ENCODE measurements around the gene MAPK1. TPM values are rescaled to one million over a fixed set of nuclear protein-coding genes. Genes with fewer than 3 reads are reported as not detected.
A peak's percentile ranks its signal among the peaks of the same experiment; 100 is the strongest.
"Not testable (repeated sequence)": the region's sequence is repeated elsewhere in the genome, so short reads cannot be mapped to it uniquely, and the experiment has no call there.

MAPK1 gene
- total and polyA plus RNA-seq, 11 donors: 8.0 to 140 (median 105) TPM

DNA sequence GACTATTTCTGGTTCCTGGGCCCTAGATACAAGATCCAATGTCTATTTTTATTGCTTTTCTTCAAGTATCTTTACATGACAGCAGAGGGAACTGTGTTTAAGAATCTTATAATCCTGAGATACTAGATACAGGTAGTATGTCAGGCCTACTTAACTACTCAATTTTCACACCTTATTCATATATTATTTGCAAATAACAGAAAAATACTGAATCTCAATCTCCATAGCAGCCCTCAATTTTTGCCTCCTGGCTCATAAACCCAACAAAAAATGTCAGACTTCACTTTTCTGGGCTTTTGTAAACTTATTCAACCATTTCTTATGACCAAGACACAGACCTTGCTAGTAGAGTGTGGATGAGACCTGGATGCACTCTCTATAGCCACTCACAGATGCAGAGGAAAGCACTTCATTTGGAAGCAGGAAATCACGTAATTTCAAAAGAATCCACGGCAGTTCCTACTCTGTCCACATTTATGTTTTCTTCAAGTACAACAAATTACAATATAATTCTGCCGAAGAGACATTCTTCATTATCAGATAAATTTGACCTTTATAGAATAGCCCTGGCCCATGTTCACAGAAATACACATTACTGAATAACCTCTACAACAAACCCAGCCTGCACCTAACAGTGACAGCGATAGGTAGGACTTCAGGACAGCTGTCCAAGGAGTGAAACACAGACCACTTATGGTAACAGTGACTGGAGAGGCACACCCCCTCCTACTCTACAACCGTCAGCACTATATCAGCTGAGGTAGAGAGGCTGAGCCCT is 69.8 kb downstream of the MAPK1 start:
- Histone ChIP-seq H3K9me3 (no peaks in the 10 kb centered on the region), H3K36me3 (peaks cover 0 to 90% (median 56%) of the 10 kb centered on the region in 9 donors), H3K27me3 (no peaks in the 10 kb centered on the region), H3K27ac (peak overlapping the region in 8 of 12 donors; percentile 7 to 61 (median 28)), H3K4me1 (peaks cover 0 to 19% (median 12%) of the 10 kb centered on the region in 12 donors), H3K4me3 (no peak overlapping the region)
- DNase-seq (no peak), ATAC-seq (peak in 3 of 4 donors; percentile 47 to 73 (median 61))
- 27 to 45% (median 36%) methylated on average over 5 of the region's 5 CpGs for WGBS, 4 donors
- TF ChIP-seq POLR2A (IDR thresholded peaks at IDR 0.05) (no peak), CTCF (IDR thresholded peaks at IDR 0.05) (no peak)
- intact Hi-C loops (cut with DNase I): loop anchor here in 3 of 10 donors (2.0 to 10.0 kb wide), 4 partner anchors 70 to 140 kb away; partner anchors contain the start of gene MAPK1 (in 2 of the 3)

DNA sequence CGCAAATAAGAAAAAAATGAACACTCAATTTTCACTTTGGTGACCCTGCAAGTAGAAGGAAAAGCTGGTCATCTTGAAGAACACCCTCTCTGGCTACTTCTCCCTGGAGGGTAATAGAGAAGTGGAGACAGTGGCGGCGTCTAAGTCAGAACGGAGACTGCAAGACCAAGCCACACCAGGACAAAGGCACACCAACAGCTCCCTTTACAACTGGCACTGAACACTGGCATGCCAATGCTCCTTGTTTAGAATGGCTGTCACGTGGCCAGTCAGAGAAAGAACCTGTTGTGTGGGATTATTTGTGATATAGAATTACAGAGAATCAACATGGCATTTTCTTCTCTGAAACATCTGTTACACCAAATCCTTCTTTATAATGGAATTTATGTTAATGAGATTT is 70.6 kb downstream of the MAPK1 start:
- ATAC-seq: peak; percentile 75 to 87 (median 78)
- H3K27me3 ChIP-seq: no peaks in the 10 kb centered on the region
- intact Hi-C loops (cut with DNase I): loop anchor here in 3 of 10 donors (5.0 to 10.0 kb wide), 3 partner anchors 70 to 140 kb away; partner anchors contain the start of gene MAPK1 (in 2 of the 3)
- peak overlapping the region in 2 of 12 donors; percentile 13 to 39 for H3K27ac ChIP-seq
- no peak overlapping the region for H3K4me3 ChIP-seq
- H3K9me3 ChIP-seq: no peaks in the 10 kb centered on the region
- TF ChIP-seq POLR2A (IDR thresholded peaks at IDR 0.05) (no peak), CTCF (IDR thresholded peaks at IDR 0.05) (no peak)
- H3K36me3 ChIP-seq: peaks cover 0 to 90% (median 48%) of the 10 kb centered on the region in 9 donors
- peak in 2 of 5 donors; percentile 13 to 37 for DNase-seq
- peaks cover 0 to 19% (median 12%) of the 10 kb centered on the region in 12 donors for H3K4me1 ChIP-seq
- WGBS, 4 donors: 57 to 64% (median 61%) methylated on average over 5 of the region's 5 CpGs

DNA sequence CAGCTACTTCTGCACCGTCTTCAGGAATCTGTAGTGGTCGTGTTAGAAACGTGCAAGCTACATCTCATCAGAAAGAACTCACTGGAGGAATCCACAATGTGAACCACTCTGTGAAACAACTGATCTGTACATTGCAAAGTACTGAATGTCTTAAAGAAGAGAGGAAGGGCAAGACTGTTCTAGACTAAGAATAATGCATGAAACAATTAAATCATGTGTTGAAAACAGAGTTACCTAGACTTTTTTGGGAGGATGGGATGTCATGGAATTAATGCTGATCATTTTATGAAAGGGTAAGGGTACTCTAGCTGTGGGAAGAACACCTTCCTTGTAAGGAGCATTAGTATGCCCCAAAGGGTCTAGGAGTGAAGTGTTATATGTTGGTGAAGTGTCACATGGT is 71.2 kb downstream of the MAPK1 start:
- TF ChIP-seq POLR2A (IDR thresholded peaks at IDR 0.05): no peak
- no peak for TF ChIP-seq CTCF (IDR thresholded peaks at IDR 0.05)
- no peaks in the 10 kb centered on the region for H3K9me3 ChIP-seq
- no peak overlapping the region for H3K4me3 ChIP-seq
- WGBS, 4 donors: 64 to 95% (median 92%) methylated on average over 3 of the region's 3 CpGs
- DNase-seq: no peak
- H3K27ac ChIP-seq: no peak overlapping the region
- H3K4me1 ChIP-seq: peaks cover 0 to 19% (median 12%) of the 10 kb centered on the region in 12 donors
- H3K36me3 ChIP-seq: peaks cover 0 to 90% (median 42%) of the 10 kb centered on the region in 9 donors
- intact Hi-C loops (cut with DNase I): loop anchor here in 3 of 10 donors (5.0 to 10.0 kb wide), 3 partner anchors 71 to 141 kb away; partner anchors contain the start of gene MAPK1 (in 2 of the 3)
- no peaks in the 10 kb centered on the region for H3K27me3 ChIP-seq
- ATAC-seq: no peak

- H3K27me3 ChIP-seq, H3K4me3 ChIP-seq, H3K27ac ChIP-seq, DNase-seq, ATAC-seq, H3K9me3 ChIP-seq: not testable (repeated sequence)
- Histone ChIP-seq H3K4me1 (peaks cover 0 to 19% (median 12%) of the 10 kb centered on the region in 12 donors), H3K36me3 (peaks cover 0 to 86% (median 28%) of the 10 kb centered on the region in 9 donors)
- intact Hi-C loops (cut with DNase I): loop anchor here in 1 of 10 donors (10.0 kb wide), 1 partner anchor 79 kb away; no protein-coding TSS in a partner anchor
- 97 to 99% (median 98%) methylated on average over 10 of the region's 10 CpGs for WGBS, 4 donors
These were observed 73.7 kb downstream of the MAPK1 start for GRCh38 chr22:21793716-21794115.

Data from heart left ventricle (tissue), 16 donors.